Neural cell (in vitro differentiated cells): Measurements from ENCODE around the gene PRRT1B.

Experiments used
- EZH2 ChIP-seq: fragments of 200-600, 300-800 bp; shearing (Covaris generic), sonication (generic); IDR thresholded peaks from 2 replicates; pipeline ENCODE4 v1.6.1; 2014; ENCODE audit warnings: antibody characterized with exemption, low read length, borderline replicate concordance, mild to moderate bottlenecking; ENCODE audit not compliant: insufficient read depth, poor library complexity, severe bottlenecking
- POLR2AphosphoS5 ChIP-seq: IDR thresholded peaks from 2 replicates; pipeline ENCODE4 v1.6.1; 2012
- TF ChIP-seq, protein P1 (sequence below): IDR thresholded peaks from 2 replicates; pipeline ENCODE4 v1.6.1; 2012; ENCODE audit warnings: borderline replicate concordance
- TF ChIP-seq, protein P2 (sequence below): fragments of 450-650 bp; IDR thresholded peaks from 2 replicates; pipeline ENCODE4 v1.5.1; 2014; ENCODE audit warnings: antibody characterized with exemption, mild to moderate bottlenecking, moderate library complexity; ENCODE audit not compliant: poor library complexity, severe bottlenecking

DNA sequence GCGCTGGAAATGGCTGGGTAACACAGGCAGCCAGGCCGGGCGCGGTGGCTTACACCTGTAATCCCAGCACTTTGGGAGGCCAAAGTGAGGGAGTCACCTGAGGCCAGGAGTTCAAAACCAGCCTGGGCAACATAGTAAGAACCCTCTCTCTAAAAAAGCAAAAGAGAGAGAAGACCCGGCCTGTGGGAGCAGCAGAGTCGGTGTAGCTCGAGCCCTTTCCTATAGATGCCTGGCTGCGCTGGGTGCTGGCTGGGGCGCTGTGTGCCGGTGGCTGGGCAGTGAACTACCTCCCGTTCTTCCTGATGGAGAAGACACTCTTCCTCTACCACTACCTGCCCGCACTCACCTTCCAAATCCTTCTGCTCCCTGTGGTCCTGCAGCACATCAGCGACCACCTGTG, 23.5 kb upstream of the PRRT1B start:
- TF ChIP-seq, protein P1, sequence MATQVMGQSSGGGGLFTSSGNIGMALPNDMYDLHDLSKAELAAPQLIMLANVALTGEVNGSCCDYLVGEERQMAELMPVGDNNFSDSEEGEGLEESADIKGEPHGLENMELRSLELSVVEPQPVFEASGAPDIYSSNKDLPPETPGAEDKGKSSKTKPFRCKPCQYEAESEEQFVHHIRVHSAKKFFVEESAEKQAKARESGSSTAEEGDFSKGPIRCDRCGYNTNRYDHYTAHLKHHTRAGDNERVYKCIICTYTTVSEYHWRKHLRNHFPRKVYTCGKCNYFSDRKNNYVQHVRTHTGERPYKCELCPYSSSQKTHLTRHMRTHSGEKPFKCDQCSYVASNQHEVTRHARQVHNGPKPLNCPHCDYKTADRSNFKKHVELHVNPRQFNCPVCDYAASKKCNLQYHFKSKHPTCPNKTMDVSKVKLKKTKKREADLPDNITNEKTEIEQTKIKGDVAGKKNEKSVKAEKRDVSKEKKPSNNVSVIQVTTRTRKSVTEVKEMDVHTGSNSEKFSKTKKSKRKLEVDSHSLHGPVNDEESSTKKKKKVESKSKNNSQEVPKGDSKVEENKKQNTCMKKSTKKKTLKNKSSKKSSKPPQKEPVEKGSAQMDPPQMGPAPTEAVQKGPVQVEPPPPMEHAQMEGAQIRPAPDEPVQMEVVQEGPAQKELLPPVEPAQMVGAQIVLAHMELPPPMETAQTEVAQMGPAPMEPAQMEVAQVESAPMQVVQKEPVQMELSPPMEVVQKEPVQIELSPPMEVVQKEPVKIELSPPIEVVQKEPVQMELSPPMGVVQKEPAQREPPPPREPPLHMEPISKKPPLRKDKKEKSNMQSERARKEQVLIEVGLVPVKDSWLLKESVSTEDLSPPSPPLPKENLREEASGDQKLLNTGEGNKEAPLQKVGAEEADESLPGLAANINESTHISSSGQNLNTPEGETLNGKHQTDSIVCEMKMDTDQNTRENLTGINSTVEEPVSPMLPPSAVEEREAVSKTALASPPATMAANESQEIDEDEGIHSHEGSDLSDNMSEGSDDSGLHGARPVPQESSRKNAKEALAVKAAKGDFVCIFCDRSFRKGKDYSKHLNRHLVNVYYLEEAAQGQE = no peak
- TF ChIP-seq, protein P2, sequence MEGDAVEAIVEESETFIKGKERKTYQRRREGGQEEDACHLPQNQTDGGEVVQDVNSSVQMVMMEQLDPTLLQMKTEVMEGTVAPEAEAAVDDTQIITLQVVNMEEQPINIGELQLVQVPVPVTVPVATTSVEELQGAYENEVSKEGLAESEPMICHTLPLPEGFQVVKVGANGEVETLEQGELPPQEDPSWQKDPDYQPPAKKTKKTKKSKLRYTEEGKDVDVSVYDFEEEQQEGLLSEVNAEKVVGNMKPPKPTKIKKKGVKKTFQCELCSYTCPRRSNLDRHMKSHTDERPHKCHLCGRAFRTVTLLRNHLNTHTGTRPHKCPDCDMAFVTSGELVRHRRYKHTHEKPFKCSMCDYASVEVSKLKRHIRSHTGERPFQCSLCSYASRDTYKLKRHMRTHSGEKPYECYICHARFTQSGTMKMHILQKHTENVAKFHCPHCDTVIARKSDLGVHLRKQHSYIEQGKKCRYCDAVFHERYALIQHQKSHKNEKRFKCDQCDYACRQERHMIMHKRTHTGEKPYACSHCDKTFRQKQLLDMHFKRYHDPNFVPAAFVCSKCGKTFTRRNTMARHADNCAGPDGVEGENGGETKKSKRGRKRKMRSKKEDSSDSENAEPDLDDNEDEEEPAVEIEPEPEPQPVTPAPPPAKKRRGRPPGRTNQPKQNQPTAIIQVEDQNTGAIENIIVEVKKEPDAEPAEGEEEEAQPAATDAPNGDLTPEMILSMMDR = no peak
- TF ChIP-seq EZH2 = no peak
- TF ChIP-seq POLR2AphosphoS5 = no peak
